GM10847 (cell line): ENCODE results near the gene NCS1.

Source experiments
- POLR2A ChIP-seq: IDR thresholded peaks from 2 replicates; pipeline ENCODE4 v1.6.1; 2011; ENCODE audit not compliant: insufficient read length; ENCODE audit errors: extremely low read depth

The NCS1 gene

GRCh38 chr9:130193531-130194377, 21.6 kb downstream of the NCS1 start:
- no peak for TF ChIP-seq POLR2A

GRCh38 chr9:130194378-130194932, 22.3 kb downstream of the NCS1 start:
- no peak for TF ChIP-seq POLR2A

- TF ChIP-seq POLR2A, result no peak
These were observed 23.4 kb downstream of the NCS1 start for GRCh38 chr9:130195638-130196037.

- no peak for TF ChIP-seq POLR2A
These were observed 24.4 kb downstream of the NCS1 start for GRCh38 chr9:130196643-130197042.

GRCh38 chr9:130197386-130197785, 25.2 kb downstream of the NCS1 start:
- TF ChIP-seq POLR2A, result no peak

- no peak for TF ChIP-seq POLR2A
These were observed 25.7 kb downstream of the NCS1 start for GRCh38 chr9:130197888-130198287.

GRCh38 chr9:130198501-130199179, 26.4 kb downstream of the NCS1 start:
- TF ChIP-seq POLR2A, result no peak

- no peak for TF ChIP-seq POLR2A
These were observed 27.4 kb downstream of the NCS1 start for GRCh38 chr9:130199605-130200004.

- TF ChIP-seq POLR2A, result no peak
These were observed 28.0 kb downstream of the NCS1 start for GRCh38 chr9:130200038-130200849.

GRCh38 chr9:130201399-130201873, 29.2 kb downstream of the NCS1 start:
- TF ChIP-seq POLR2A, result no peak

- no peak for TF ChIP-seq POLR2A
These were observed 29.8 kb downstream of the NCS1 start for GRCh38 chr9:130201974-130202373.

- no peak for TF ChIP-seq POLR2A
These were observed 32.1 kb downstream of the NCS1 start for GRCh38 chr9:130204341-130204740.

GRCh38 chr9:130204959-130205358, 32.8 kb downstream of the NCS1 start:
- no peak for TF ChIP-seq POLR2A

- no peak for TF ChIP-seq POLR2A
These were observed 33.7 kb downstream of the NCS1 start for GRCh38 chr9:130205912-130206311.

- TF ChIP-seq POLR2A, result no peak
These were observed 34.4 kb downstream of the NCS1 start for GRCh38 chr9:130206579-130206978.

- no peak for TF ChIP-seq POLR2A
These were observed 35.2 kb downstream of the NCS1 start for GRCh38 chr9:130207241-130207992.
